Measurements from ENCODE around the gene PRKACA.

Gene PRKACA

GRCh38 chr19:14117668-14118164 lies at the start of gene PRKACA:
PRKACA (minus strand) TSS chr19:14117762; CDS start chr19:14117547, 215 bp downstream.
- peak; percentile 99 for DNase-seq

- DNase-seq, result no peak
Measured at GRCh38 chr19:14166999-14167575, 49.5 kb upstream of the PRKACA start.

- DNase-seq, result peak; percentile 35
Measured at GRCh38 chr19:14165990-14166830, 48.6 kb upstream of the PRKACA start.

- no peak for DNase-seq
Measured at GRCh38 chr19:14164724-14165493, 47.3 kb upstream of the PRKACA start.

- no peak for DNase-seq
Measured at GRCh38 chr19:14164082-14164481, 46.5 kb upstream of the PRKACA start.

- DNase-seq, result no peak
Measured at GRCh38 chr19:14162871-14163297, 45.3 kb upstream of the PRKACA start.

GRCh38 chr19:14161305-14161704 lies 43.7 kb upstream of the PRKACA start:
- DNase-seq, result no peak

GRCh38 chr19:14160017-14160703 lies 42.6 kb upstream of the PRKACA start:
- DNase-seq, result no peak

- no peak for DNase-seq
Measured at GRCh38 chr19:14159059-14159458, 41.5 kb upstream of the PRKACA start.

- no peak for DNase-seq
Measured at GRCh38 chr19:14158276-14159023, 40.9 kb upstream of the PRKACA start.

GRCh38 chr19:14156971-14157717 lies 39.6 kb upstream of the PRKACA start:
- DNase-seq, result no peak

GRCh38 chr19:14156122-14156521 lies 38.6 kb upstream of the PRKACA start:
- no peak for DNase-seq

GRCh38 chr19:14155371-14155770 lies 37.8 kb upstream of the PRKACA start:
- no peak for DNase-seq

GRCh38 chr19:14152713-14153112 lies 35.2 kb upstream of the PRKACA start:
- DNase-seq, result no peak

GRCh38 chr19:14150770-14151661 lies 33.5 kb upstream of the PRKACA start:
- DNase-seq, result no peak

GRCh38 chr19:14150041-14150769 lies 32.6 kb upstream of the PRKACA start:
- no peak for DNase-seq

GRCh38 chr19:14149509-14149994 lies 32.0 kb upstream of the PRKACA start:
- DNase-seq, result peak; percentile 40

- DNase-seq, result no peak
Measured at GRCh38 chr19:14148751-14149410, 31.3 kb upstream of the PRKACA start.
